HG03342 (cell line): ENCODE data around the gene SH3GLB1.
A peak's percentile ranks its signal among the peaks of the same experiment; 100 is the strongest.

Experiments
- ATAC-seq: cut with Tn5 transposase; IDR thresholded peaks from one replicate; pipeline ENCODE4 v1.9.1; 2021; ENCODE audit warnings: mild to moderate bottlenecking, moderate library complexity; ENCODE audit not compliant: unreplicated experiment

Gene SH3GLB1

GRCh38 chr1:86773341-86774288 lies 69.2 kb downstream of the SH3GLB1 start:
- no peak for ATAC-seq

DNA sequence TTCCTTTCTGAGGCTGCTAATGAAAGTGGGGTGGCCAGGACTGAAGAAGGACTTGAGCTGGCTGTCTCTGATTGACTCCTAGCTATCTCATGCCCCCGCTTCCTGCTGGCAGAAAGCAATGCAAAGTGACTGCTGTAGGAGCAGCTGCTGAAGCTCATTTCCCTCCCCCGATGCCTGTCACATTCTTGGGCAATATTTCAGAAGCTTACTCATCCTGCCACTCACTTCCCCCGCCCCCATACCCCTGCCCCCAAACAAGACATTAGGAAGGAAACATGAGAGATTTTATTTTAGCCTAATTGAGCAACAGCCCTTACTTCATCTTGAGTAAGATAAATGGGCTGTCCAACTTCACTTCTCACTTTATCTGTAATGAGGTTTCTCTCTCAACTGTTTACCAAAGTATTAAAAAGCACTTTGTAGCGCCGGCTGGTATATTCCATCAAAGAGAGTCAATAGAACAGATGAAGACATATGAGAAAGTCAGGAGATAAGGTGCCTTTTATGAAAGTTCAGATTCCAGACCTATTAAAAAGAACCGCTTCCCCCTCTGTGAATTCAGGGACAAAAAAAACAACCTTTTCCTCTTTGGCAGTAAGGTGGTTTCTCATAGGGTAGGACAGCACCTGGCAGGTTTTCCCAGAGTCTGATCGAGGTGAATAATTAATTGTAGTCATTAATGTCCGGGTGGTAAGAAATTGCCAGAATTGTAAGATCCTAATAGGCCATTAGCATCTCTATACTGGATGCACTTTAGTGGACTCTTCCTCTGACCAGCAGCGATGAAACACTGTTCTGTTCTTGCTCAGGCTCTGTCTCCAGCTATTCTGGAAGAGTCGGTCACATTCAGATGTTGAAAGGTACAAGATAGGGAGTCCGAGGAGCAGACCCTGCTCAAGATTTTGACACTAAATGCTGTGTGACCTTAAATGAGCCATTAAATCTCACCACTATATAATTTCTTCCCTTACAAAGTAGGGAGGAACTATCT lies 70.2 kb downstream of the SH3GLB1 start:
- peak; percentile 93 for ATAC-seq

DNA sequence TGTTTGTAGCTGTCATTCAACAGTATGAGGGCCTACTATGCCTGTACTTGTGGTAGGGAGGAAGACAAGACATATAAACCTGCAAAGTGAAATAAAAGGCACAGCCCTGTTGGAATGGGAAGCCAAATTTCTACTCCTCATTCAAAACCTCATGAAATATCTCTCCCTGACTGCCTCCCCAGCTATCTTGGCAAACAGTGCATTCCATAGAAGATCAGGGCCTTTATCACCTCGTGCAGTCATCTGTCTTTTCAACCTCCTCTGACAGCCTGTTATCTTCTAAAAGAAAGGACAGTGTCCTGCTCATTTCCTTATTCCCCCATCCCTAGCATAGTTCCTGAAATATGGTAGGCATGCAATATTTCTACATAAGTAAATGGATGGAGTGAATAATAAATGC lies 71.0 kb downstream of the SH3GLB1 start:
- ATAC-seq: no peak

DNA sequence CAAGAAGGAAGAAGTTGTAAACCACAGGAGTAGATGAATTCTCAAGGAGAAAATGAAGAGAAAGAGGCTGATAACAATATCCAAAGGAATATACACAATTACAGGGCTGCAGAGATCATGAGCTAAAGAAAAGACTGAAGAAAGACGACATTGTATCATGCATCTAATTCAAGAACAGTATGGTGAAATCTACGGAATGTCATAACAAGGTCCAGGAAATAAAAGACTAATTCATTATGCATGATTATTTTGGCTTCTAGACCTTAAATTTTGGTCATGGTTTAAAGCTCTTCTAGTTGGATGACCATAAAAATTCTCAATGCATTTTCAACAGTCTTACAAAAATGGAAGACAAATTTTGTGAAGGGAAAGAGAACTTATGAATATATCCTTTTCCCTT lies 71.7 kb downstream of the SH3GLB1 start:
- no peak for ATAC-seq

GRCh38 chr1:86778569-86779239 lies 74.3 kb downstream of the SH3GLB1 start:
- no peak for ATAC-seq

GRCh38 chr1:86779308-86780191 lies 75.2 kb downstream of the SH3GLB1 start:
- no peak for ATAC-seq

GRCh38 chr1:86782482-86782881 lies 78.1 kb downstream of the SH3GLB1 start:
- no peak for ATAC-seq

DNA sequence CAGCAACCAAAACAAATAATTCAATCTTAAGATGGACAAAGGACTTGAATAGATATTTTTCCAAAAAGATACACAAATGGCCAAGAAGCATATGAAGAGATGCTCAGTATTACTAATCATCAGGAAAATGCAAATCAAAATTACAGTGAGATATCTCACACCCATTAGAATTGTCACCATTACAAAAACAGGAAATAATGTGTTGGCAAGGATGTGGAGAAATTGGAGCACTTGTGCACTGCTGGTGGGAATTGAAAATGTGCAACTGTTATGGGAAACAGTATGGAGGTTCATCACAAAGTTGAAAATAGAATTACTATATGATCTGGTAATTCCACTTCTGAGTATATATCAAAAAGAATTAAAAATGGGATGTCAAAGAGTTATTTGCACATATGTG lies 83.2 kb downstream of the SH3GLB1 start:
- ATAC-seq: no peak

DNA sequence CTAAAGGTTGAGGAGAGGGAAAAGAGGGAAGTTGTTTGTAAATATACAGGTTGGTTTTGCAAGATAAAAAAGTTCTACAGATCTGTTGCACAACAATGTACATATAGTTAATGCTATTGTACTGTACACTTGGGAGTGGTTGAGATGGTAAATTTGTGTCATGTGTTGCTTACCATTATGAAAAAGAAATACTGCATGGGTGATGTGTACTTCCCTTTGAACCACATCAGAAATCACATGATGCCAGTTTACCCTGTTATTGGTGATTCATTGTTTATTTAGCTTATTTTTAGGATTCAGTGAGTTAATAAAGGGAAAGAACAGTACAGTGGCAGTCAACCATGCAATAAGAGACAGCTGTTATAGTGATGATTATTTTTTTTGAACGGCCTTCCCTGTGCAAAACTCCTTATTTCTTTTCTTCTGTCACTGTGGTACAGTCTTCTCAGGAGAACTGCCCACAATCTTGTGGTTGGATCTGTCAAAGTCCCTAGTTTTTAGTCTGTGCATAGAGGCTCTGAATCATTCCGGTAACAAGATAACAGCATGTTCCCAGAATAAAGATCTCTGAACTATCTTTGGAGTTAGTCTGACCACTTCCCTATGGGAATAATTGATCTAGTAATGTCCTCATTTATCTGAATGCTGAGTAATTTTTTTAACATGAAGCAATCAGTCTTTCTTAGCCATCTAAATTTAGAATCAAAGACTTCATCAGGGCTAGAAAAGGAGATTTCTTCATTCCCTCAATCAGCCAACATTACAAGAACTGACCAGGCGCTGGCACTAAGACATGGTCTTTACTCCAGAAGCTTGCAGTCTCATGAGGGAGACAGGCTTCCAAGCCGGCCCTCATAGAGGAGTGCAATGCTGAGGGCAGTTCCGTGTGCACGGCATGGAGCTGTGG lies 84.2 kb downstream of the SH3GLB1 start:
- no peak for ATAC-seq

DNA sequence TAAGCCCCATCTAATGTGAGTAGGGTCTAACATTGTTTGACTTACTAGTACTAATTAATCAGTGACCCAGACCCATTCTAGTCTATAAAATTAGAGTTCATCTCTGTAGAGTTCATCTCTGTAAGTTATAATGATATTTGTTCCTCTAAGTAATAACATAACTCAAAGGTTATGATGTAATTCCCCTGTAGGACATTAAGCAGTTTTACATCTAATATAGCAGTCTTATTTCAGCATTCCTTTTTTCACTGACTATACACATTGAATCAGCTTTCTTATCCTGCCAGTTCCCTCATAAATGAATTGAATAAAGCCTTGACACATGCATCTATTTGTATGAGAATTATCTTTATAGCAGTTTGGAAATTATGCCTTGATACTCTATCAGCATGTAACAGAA lies 90.9 kb downstream of the SH3GLB1 start:
- ATAC-seq: no peak
